Skin epidermis (tissue), 12 donors: ENCODE data around the gene QRFP.

Experiments used
- H3K27ac ChIP-seq, 21 experiments: fragments of 200-600 bp; sonication (generic) in 11 of 21; one replicate each; pipeline ENCODE4 v1.5.0; 2020; ENCODE audit warnings: mild to moderate bottlenecking in 3 of 21, inconsistent platforms in 2 of 21, moderate library complexity in 2 of 21
- H3K4me3 ChIP-seq, 7 experiments: fragments of 200-600 bp; sonication (generic) in 2 of 7; one replicate each; pipeline ENCODE4 v1.5.0; 2020; ENCODE audit warnings: inconsistent platforms in 2 of 7, mild to moderate bottlenecking in 2 of 7, moderate library complexity in 1 of 7

The QRFP gene

GRCh38 chr9:130882696-130883225 is 13.9 kb downstream of the QRFP start:
- H3K27ac ChIP-seq = no peak overlapping the region
- H3K4me3 ChIP-seq = no peak overlapping the region

- no peak overlapping the region for H3K27ac ChIP-seq
- no peak overlapping the region for H3K4me3 ChIP-seq
Measured at GRCh38 chr9:130881516-130881915, 15.1 kb downstream of the QRFP start.

- Histone ChIP-seq H3K27ac (no peak overlapping the region), H3K4me3 (no peak overlapping the region)
Measured at GRCh38 chr9:130880599-130881220, 15.9 kb downstream of the QRFP start.

- Histone ChIP-seq H3K4me3 (no peak overlapping the region), H3K27ac (no peak overlapping the region)
Measured at GRCh38 chr9:130879863-130880411, 16.7 kb downstream of the QRFP start.

GRCh38 chr9:130878295-130878694 is 18.3 kb downstream of the QRFP start:
- Histone ChIP-seq H3K27ac (no peak overlapping the region), H3K4me3 (no peak overlapping the region)

GRCh38 chr9:130877300-130877699 is 19.3 kb downstream of the QRFP start:
- Histone ChIP-seq H3K4me3 (no peak overlapping the region), H3K27ac (no peak overlapping the region)

- Histone ChIP-seq H3K27ac (no peak overlapping the region), H3K4me3 (no peak overlapping the region)
Measured at GRCh38 chr9:130874783-130875182, 21.8 kb downstream of the QRFP start.

- no peak overlapping the region for H3K27ac ChIP-seq
- H3K4me3 ChIP-seq = no peak overlapping the region
Measured at GRCh38 chr9:130873966-130874365, 22.6 kb downstream of the QRFP start.

GRCh38 chr9:130872912-130873503 is 23.6 kb downstream of the QRFP start:
- no peak overlapping the region for H3K27ac ChIP-seq
- no peak overlapping the region for H3K4me3 ChIP-seq

- Histone ChIP-seq H3K4me3 (no peak overlapping the region), H3K27ac (no peak overlapping the region)
Measured at GRCh38 chr9:130872508-130872907, 24.1 kb downstream of the QRFP start.

- Histone ChIP-seq H3K4me3 (no peak overlapping the region), H3K27ac (no peak overlapping the region)
Measured at GRCh38 chr9:130872093-130872492, 24.5 kb downstream of the QRFP start.

GRCh38 chr9:130871395-130872062 is 25.1 kb downstream of the QRFP start:
- Histone ChIP-seq H3K4me3 (no peak overlapping the region), H3K27ac (no peak overlapping the region)

GRCh38 chr9:130870491-130871381 is 25.9 kb downstream of the QRFP start:
- no peak overlapping the region for H3K27ac ChIP-seq

GRCh38 chr9:130869250-130869649 is 27.4 kb downstream of the QRFP start:
- H3K27ac ChIP-seq = no peak overlapping the region
- H3K4me3 ChIP-seq = no peak overlapping the region

More at GRCh38 chr9:130870491-130871381, 25.9 kb downstream of the QRFP start:
- H3K4me3 ChIP-seq = no peak overlapping the region

GRCh38 chr9:130868230-130868629 is 28.4 kb downstream of the QRFP start:
- H3K4me3 ChIP-seq = no peak overlapping the region
- H3K27ac ChIP-seq = no peak overlapping the region

GRCh38 chr9:130867556-130867955 is 29.1 kb downstream of the QRFP start:
- no peak overlapping the region for H3K4me3 ChIP-seq
- no peak overlapping the region for H3K27ac ChIP-seq

- H3K4me3 ChIP-seq = no peak overlapping the region
- no peak overlapping the region for H3K27ac ChIP-seq
Measured at GRCh38 chr9:130866474-130866965, 30.1 kb downstream of the QRFP start.

GRCh38 chr9:130865921-130866320 is 30.7 kb downstream of the QRFP start:
- H3K27ac ChIP-seq = no peak overlapping the region
- no peak overlapping the region for H3K4me3 ChIP-seq

GRCh38 chr9:130864541-130864940 is 32.1 kb downstream of the QRFP start:
- no peak overlapping the region for H3K27ac ChIP-seq
- no peak overlapping the region for H3K4me3 ChIP-seq

- H3K27ac ChIP-seq = no peak overlapping the region
- H3K4me3 ChIP-seq = no peak overlapping the region
Measured at GRCh38 chr9:130862747-130863146, 33.9 kb downstream of the QRFP start.
